Caco-2 (cell line): Measurements from ENCODE around the gene AGAP2. TPM values are rescaled to one million over a fixed set of nuclear protein-coding genes. Genes with fewer than 3 reads are reported as not detected.

Experiments
- BruUV-seq: library from RNA; stranded (reverse); fragments of 400-500 nt; replicated peaks from 2 replicates; lab custom pipeline; 2021; lab: Mats Ljungman, UMichigan
- CTCF ChIA-PET: fragments of 300-600 bp; sonication (Branson Sonifier 250); formaldehyde crosslinking; loops from one replicate; lab custom pipeline; 2022; ENCODE audit warnings: antibody characterized with exemption; lab: Charles Lee
- POLR2A ChIA-PET: fragments of 300-600 bp; sonication (Branson Sonifier 250); formaldehyde crosslinking; loops from one replicate; lab custom pipeline; 2022; ENCODE audit warnings: antibody characterized with exemption; lab: Charles Lee
- DNase-seq, 2 experiments: peaks; one replicate each; pipeline versions ENCODE4 v3.0.0 to v3.0.0-alpha.2; 2020 to 2022
- H3K27me3 ChIP-seq: replicated peaks from 2 replicates; pipeline ENCODE4 v1.6.0; 2011; ENCODE audit warnings: low read length; ENCODE audit not compliant: control insufficient read depth, insufficient read depth
- H3K36me3 ChIP-seq: 2 replicates; pipeline ENCODE4 v1.5.1; 2011; ENCODE audit warnings: low read length; ENCODE audit not compliant: control insufficient read depth, insufficient read depth
- H3K4me1 ChIP-seq: fragments of 250-450 bp; sonication (Bioruptor Pico); 2 replicates; pipeline ENCODE4 v1.5.1; 2020; ENCODE audit warnings: mild to moderate bottlenecking
- H3K4me3 ChIP-seq: 2 replicates; pipeline ENCODE4 v1.5.1; 2011; ENCODE audit warnings: low read depth, mild to moderate bottlenecking, control low read depth, low read length
- H3K9me3 ChIP-seq: fragments of 250-450 bp; sonication (Bioruptor Pico); 2 replicates; pipeline ENCODE4 v1.5.1; 2020; ENCODE audit warnings: mild to moderate bottlenecking, moderate library complexity
- H3K27ac Mint-ChIP-seq: one replicate; pipeline ENCODE4 v1.8.0; 2022; ENCODE audit warnings: mixed read lengths; ENCODE audit not compliant: unreplicated experiment
- H3K27me3 Mint-ChIP-seq: one replicate; pipeline ENCODE4 v1.8.0; 2022; ENCODE audit warnings: mixed read lengths; ENCODE audit not compliant: insufficient read depth, unreplicated experiment
- H3K36me3 Mint-ChIP-seq: one replicate; pipeline ENCODE4 v1.8.0; 2022; ENCODE audit warnings: mild to moderate bottlenecking, mixed read lengths; ENCODE audit not compliant: insufficient read depth, unreplicated experiment
- H3K4me1 Mint-ChIP-seq: one replicate; pipeline ENCODE4 v1.8.0; 2022; ENCODE audit warnings: low read depth, mixed read lengths; ENCODE audit not compliant: unreplicated experiment
- H3K4me3 Mint-ChIP-seq: one replicate; pipeline ENCODE4 v1.8.0; 2022; ENCODE audit warnings: mild to moderate bottlenecking, moderate library complexity, mixed read lengths; ENCODE audit not compliant: unreplicated experiment
- H3K9me3 Mint-ChIP-seq: one replicate; pipeline ENCODE4 v1.8.0; 2022; ENCODE audit warnings: mixed read lengths; ENCODE audit not compliant: unreplicated experiment
- intact Hi-C: fragments of 100-400 bp; cut with micrococcal nuclease; formaldehyde crosslinking; loops from one replicate; pipeline ENCODE4 v1.10.0; 2022; ENCODE audit not compliant: unreplicated experiment
- total RNA-seq: library from RNA; stranded (reverse); gene quantifications from 2 replicates; pipeline ENCODE4 v1.2.3, GENCODE V29; 2022
- TF ChIP-seq, protein P1 (sequence below), 2 experiments: fragments of 200-600 bp in 1 of 2; IDR thresholded peaks; 1 replicate in 1 of 2; 2 replicates in 1 of 2; pipeline versions ENCODE4 v1.5.1 to v1.8.0; 2011 to 2022; ENCODE audit warnings: antibody characterized with exemption in 1 of 2, control low read depth in 1 of 2, inconsistent platforms in 1 of 2, low read depth in 1 of 2, low read length in 1 of 2, mild to moderate bottlenecking in 1 of 2, moderate library complexity in 1 of 2; ENCODE audit not compliant: insufficient read depth in 1 of 2, severe bottlenecking in 1 of 2, unreplicated experiment in 1 of 2

The AGAP2 gene
- total RNA-seq, 1 experiment from 2014 or later: 0.09 TPM

GRCh38 chr12:57751432-57751787 is 12.9 kb upstream of the AGAP2 start:
- Mint-ChIP-seq H3K4me1 (peaks cover 25% of the 10 kb centered on the region), H3K27me3 (no peaks in the 10 kb centered on the region), H3K9me3 (no peaks in the 10 kb centered on the region), H3K36me3 (peaks cover 69% of the 10 kb centered on the region), H3K27ac (peak overlapping the region; percentile 99), H3K4me3 (peak overlapping the region; percentile 99)
- peak overlapping the region; percentile 83 for H3K4me3 ChIP-seq
- peaks cover 3% of the 10 kb centered on the region; the same call in 1 of the 2 replicates for H3K36me3 ChIP-seq
- no peaks in the 10 kb centered on the region for H3K27me3 ChIP-seq
- intact Hi-C loops: no loop called here
- DNase-seq: no peak
- no TSS peak for BruUV-seq
- ChIA-PET CTCF (interaction anchor here (0.6 to 1.1 kb wide), 2 partner anchors 21 to 149 kb away, joined by 3 to 7 read pairs; partner anchors contain the start of genes EEF1AKMT3 and METTL1), POLR2A (interaction anchor here (0.8 kb wide), 1 partner anchor 21 kb away, joined by 5 read pairs; the partner anchor contains the start of genes EEF1AKMT3 and METTL1)
- TF ChIP-seq, protein P1, sequence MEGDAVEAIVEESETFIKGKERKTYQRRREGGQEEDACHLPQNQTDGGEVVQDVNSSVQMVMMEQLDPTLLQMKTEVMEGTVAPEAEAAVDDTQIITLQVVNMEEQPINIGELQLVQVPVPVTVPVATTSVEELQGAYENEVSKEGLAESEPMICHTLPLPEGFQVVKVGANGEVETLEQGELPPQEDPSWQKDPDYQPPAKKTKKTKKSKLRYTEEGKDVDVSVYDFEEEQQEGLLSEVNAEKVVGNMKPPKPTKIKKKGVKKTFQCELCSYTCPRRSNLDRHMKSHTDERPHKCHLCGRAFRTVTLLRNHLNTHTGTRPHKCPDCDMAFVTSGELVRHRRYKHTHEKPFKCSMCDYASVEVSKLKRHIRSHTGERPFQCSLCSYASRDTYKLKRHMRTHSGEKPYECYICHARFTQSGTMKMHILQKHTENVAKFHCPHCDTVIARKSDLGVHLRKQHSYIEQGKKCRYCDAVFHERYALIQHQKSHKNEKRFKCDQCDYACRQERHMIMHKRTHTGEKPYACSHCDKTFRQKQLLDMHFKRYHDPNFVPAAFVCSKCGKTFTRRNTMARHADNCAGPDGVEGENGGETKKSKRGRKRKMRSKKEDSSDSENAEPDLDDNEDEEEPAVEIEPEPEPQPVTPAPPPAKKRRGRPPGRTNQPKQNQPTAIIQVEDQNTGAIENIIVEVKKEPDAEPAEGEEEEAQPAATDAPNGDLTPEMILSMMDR (IDR thresholded peaks at IDR 0.05; ENCODE audit: insufficient read depth in 1 of 2, low read depth in 1 of 2, low read length in 1 of 2, severe bottlenecking in 1 of 2, unreplicated experiment in 1 of 2): no peak
- H3K4me1 ChIP-seq: peaks cover 14% of the 10 kb centered on the region
- H3K9me3 ChIP-seq: no peaks in the 10 kb centered on the region

GRCh38 chr12:57750561-57751431 is 12.3 kb upstream of the AGAP2 start:
- ChIA-PET CTCF (no interaction called here), POLR2A (interaction anchor here (0.6 kb wide), 1 partner anchor 207 kb away, joined by 3 read pairs; no protein-coding TSS in a partner anchor)
- DNase-seq: no peak
- peak overlapping the region; percentile 83 for H3K4me3 ChIP-seq
- no TSS peak for BruUV-seq
- intact Hi-C loops: no loop called here
- H3K36me3 Mint-ChIP-seq: peaks cover 75% of the 10 kb centered on the region
- no peaks in the 10 kb centered on the region for H3K27me3 ChIP-seq
- H3K36me3 ChIP-seq: peaks cover 3% of the 10 kb centered on the region; the same call in 1 of the 2 replicates
- H3K27ac Mint-ChIP-seq: peak overlapping the region; percentile 99
- H3K27me3 Mint-ChIP-seq: no peaks in the 10 kb centered on the region
- H3K4me1 ChIP-seq: peaks cover 16% of the 10 kb centered on the region
- no peaks in the 10 kb centered on the region for H3K9me3 ChIP-seq
- TF ChIP-seq, protein P1 (IDR thresholded peaks at IDR 0.05; ENCODE audit: insufficient read depth in 1 of 2, low read depth in 1 of 2, low read length in 1 of 2, severe bottlenecking in 1 of 2, unreplicated experiment in 1 of 2): no peak
- H3K4me1 Mint-ChIP-seq: peaks cover 28% of the 10 kb centered on the region
- H3K4me3 Mint-ChIP-seq: peak overlapping the region; percentile 99
- no peaks in the 10 kb centered on the region for H3K9me3 Mint-ChIP-seq

- peaks cover 29% of the 10 kb centered on the region for H3K4me1 Mint-ChIP-seq
- peaks cover 87% of the 10 kb centered on the region for H3K36me3 Mint-ChIP-seq
- intact Hi-C loops: no loop called here
- Histone ChIP-seq H3K36me3 (peaks cover 3% of the 10 kb centered on the region; the same call in 1 of the 2 replicates), H3K27me3 (no peaks in the 10 kb centered on the region), H3K4me3 (no peak overlapping the region), H3K4me1 (peaks cover 15% of the 10 kb centered on the region), H3K9me3 (no peaks in the 10 kb centered on the region)
- no peak for DNase-seq
- no peak overlapping the region for H3K4me3 Mint-ChIP-seq
- TF ChIP-seq, protein P1 (IDR thresholded peaks at IDR 0.05; ENCODE audit: insufficient read depth in 1 of 2, low read depth in 1 of 2, low read length in 1 of 2, severe bottlenecking in 1 of 2, unreplicated experiment in 1 of 2): no peak
- no peaks in the 10 kb centered on the region for H3K9me3 Mint-ChIP-seq
- CTCF ChIA-PET: no interaction called here
- H3K27ac Mint-ChIP-seq: no peak overlapping the region
- POLR2A ChIA-PET: no interaction called here
- H3K27me3 Mint-ChIP-seq: no peaks in the 10 kb centered on the region
- BruUV-seq: TSS peak; percentile 0
Measured at GRCh38 chr12:57749061-57749460, 10.5 kb upstream of the AGAP2 start.
